GM21825 (cell line): ENCODE results near the gene CUEDC2.
A peak's percentile ranks its signal among the peaks of the same experiment; 100 is the strongest.

Source experiments
- ATAC-seq: cut with Tn5 transposase; IDR thresholded peaks from one replicate; pipeline ENCODE4 v1.9.1; 2021; ENCODE audit warnings: mild to moderate bottlenecking, moderate library complexity; ENCODE audit not compliant: unreplicated experiment

Gene CUEDC2

DNA sequence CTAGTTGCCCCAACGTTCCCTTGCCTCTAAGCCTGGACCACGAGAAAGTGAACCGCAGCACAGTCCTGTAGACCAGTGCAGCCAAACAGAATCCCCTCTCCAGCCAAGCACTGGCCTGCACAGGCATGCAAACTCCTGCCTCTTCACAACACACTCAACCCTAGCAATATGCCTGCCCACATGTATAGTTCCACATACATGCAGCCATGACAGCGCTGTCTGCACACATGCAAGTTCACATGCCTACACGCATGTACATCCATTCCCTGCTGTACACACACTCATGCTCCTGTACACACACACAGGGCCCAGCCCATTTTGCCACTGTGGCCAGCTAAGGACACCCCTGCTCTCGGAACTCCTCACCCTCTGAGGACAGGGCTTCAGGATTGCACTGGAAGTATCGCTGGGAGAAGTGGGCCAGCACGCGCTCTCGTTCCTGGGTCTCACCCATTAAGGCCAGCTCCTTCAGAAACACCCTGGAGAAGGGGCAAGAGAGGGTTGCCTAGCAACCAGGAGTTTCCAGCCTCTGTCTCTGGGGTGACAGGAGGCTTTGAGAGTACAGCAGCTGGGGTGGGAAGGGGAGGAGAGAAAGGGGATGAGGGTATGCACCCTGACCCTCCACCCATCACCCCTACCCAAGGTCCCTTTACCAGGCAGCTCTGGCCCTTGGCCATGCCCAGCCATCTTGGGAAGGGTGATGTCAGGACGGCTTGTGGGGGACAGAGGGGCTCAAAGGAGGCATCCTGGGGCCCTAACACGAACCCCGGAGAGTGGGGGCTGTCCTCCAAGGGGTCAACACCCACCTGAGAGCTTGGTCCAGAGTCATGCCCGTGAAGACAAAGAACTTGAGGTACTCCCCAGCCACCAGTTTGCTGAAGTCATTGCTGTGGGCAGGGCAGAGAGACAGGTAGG is 20.8 kb downstream of the CUEDC2 start:
- ATAC-seq: no peak

DNA sequence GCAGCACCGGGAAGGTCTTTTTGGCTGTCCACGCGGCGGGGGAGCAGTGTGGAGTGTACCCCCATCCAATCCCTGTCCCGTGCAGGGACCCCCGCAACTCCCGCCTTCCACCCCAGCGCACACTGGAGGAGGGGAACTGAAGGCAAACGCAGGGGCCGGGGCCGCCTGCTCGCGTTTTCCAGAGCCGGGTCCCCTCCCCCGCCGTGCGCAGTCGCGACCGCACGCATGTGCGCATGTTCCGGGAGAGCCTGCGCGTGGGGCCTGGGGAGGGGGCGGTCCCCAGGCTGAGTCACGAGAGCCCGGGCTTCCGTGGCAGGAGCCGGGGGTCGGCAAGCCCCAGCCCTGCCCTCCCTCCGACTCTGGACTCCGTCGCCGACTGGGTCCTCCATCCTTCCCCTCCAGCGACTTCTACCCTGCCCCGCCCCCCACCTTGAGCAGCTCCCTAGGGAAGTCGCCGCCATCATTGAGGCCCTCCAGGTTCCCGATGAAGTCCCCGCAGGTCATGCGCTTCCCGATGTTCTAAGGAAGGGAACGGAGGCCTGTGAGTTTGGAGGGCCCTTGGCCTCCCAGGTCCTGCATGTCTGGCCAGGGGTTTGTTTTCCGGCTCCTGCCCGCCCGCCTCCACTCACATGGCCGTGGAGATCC is 21.8 kb downstream of the CUEDC2 start:
- ATAC-seq: no peak

GRCh38 chr10:102409604-102410428 is 22.6 kb downstream of the CUEDC2 start:
- no peak for ATAC-seq

DNA sequence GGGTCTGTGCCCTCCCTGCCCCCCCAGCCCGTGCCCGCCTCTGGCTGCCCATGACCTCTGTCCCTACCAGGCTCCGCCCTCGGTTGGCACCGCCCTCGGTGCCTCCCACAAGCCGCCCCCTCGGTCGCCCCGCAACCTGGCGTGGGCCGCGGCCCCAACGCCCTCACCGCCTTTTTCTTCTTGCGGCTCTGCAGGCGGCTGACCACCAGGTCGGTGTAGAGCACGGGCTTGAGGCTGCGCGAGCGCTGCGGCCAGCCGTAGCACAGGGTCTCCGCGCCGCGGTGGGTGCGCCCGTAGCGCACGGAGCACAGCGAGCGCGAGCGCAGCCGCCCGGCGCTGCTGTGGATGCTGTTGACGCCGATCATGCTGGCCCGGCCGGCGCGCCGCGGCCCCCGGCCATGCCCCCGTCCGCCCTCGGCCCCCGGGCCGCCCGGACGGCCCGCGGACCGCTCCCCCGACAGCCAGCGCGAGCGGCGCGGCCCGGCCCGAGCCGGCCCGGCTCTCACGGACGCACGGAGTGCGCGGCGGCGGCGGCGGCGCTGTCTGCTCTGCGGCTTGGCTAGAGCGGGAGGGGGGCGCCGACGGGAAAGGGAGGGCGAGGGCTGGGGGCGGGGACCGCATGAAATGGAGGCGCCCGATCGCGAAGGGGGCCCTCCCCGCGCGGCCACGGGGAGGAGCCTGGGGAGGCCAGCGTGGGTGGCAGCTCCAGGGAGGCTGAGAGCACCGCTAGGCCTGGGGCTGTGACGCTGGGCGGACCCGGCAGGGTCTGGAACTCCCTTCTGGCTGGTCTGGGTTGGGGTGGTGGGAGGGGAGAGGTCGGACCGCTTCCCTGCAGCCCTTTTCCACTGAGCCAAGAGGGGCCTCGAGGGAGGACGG is 23.4 kb downstream of the CUEDC2 start:
- ATAC-seq: no peak

DNA sequence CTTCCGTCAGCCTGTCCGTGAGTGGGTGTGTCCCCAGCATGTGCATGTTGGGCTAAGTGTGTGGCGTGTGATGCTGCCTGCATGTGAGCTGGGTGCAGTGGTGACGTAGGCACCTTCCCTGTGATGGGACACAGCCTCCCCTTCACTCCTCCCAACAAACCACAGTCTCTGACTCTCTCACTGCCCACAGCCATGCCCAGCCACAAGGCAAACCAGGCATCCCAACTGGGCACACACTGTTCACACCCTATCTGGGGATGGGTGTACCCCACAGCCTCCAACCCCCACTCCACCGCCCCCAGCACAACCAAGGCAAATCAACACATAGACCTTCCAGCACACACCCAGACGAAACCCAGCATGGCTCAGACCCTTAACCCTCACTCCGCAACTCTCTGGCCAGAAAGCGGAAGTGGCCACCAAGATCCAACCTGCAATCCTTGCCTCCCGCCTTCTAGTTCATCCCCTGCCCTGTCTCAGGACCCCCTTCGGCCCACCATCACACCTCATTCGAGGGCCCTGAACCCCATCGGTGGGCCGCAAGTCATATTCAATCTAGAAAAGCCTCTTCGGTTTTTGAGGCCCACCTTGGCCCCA is 24.1 kb downstream of the CUEDC2 start:
- no peak for ATAC-seq

DNA sequence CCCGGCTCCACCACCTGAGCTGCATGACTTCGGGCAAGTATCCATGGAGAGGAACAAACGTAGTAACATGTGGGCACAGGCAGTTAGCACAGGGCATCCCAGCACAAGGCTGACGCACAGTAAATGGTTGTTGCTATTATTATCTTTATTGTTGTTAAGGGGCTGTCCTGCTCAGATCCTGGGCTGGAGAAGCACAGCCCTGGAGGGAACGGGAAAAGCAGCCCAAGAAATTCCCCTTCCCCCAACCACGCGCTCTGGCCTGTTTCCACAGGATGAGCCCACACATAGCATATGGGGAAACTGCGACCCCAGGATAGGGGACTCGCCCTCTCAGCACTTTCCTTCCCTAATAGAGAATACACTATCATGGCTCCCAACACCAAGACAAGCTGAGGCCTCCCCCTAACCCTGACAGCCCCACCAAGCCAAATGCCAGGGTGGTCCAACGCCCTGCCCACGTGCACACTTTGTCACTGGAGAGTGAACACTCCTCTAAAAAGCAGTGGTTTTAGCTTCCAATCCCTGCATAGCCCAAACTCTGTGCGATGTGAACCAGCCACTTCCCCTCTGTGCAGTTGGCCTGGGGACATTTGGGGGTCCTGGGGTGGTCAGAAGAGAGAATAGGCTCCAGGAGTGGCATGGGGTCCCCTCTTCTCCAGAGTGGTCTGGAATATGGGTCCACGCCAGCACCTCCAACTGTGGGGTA is 24.8 kb downstream of the CUEDC2 start:
- no peak for ATAC-seq

DNA sequence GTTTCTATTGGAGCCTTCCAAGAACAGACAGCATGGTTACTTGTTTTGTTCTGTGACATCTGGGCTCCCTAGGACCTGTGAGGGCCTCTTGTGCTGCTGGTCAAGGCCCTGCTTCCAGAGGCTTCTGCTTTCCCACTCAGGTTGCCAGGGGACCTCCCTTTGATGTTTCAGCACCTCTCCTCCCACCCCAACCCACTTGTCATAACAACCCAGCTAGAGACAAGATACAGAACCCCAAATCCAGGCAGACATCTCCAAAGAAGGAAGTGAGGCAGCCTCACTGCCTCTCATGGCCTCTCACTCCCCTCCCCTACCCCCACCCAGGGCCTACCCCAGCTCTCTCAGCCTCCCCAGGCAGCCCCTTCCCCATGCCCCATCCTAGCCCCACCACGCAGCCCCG is 25.6 kb downstream of the CUEDC2 start:
- no peak for ATAC-seq

DNA sequence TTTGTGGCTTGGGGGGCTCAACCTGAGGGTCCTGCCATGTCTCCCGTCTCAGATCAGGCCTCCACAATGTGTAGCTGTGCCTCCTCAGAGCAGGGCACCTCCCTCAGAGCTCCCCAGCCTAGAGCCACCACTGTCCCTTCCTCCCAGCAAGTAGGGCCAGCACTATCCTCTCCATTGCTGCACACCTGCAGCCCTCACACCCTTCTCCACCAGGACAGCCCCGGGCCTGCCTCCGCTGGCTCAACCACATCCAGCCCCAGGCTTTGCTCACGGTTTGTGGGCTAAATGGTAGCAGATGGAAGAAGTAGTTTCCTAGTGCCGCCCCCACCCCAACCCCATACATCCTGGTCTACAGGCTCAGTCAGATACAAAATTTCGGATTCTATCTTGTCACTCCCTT is 26.7 kb downstream of the CUEDC2 start:
- no peak for ATAC-seq

DNA sequence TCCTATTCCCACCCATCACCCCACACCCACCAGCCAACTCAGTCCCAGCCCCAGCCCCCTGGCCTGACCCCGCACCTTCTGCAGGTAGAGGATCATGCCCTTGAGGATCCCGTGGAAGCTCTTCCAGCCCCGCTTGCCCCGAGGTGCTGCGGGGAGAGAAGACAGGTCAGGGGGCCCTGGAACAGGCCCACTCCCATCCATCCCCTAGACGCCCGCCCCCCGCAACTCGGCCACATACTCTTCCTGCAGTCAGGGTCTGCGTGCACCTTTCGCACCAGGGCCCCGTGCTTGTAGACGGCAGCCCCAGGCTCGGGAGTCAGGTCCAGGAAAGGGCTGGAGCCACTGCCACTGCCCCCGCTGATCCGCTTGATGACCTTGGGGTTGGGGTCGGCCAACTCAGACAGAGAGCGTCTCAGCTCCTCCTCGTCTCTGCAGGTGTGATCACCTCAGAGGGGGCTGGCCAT is 27.2 kb downstream of the CUEDC2 start:
- ATAC-seq: no peak

DNA sequence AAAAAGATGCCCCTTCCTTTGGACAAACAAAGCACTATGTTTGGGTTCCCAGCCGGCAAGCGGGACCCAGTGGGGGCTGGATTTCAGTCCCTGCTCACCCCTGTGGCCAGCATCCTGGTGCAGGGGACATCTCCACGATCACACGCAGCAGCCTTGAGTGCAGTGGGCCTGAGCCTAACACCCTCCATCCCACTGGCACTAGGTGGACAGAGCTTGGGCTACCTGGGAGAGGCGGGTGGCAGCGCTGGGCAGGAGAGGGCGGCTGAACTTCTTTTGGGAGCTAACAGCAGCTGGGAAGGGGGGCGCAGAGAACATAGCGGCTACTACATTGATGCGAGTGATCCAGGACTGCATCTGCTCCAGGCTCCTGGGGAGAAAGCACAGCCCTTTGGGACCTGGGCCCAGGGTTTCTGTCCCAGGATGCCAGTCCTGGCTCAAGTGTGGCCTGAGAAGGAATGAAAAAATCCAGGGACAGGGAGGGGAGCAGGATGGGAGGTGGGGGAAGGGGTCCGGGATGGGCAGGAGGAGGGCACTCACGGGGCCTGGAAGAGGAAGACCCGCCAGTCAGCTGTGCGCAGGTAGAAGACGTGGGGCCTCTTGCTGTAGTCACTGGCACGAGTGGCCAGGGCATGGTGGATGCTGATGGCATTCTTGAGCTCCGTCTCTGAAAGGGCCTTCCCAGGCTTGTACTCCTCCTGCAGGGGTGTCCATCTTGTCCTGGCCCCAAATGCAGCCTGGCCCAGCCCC is 27.8 kb downstream of the CUEDC2 start:
- no peak for ATAC-seq

DNA sequence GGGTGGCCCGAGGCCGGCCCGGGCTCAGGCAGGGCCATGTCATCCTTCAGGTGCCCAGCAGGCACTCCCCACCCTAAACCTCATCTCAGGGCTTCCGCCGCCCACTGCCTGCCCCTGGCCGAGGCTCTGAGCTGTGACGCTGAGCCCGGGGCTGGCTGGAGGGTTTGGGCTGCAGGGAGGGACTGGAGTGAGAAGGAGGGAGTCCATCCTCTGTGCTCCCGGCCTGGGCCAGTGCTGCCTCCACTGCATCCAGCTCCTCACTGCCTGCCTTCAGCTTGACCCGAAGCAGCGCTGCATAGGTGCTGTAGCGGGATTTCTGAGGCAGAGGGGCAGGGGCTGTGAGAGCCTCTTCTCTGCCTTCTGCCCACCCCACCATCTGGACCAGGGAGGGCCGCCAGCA is 29.3 kb downstream of the CUEDC2 start:
- no peak for ATAC-seq

DNA sequence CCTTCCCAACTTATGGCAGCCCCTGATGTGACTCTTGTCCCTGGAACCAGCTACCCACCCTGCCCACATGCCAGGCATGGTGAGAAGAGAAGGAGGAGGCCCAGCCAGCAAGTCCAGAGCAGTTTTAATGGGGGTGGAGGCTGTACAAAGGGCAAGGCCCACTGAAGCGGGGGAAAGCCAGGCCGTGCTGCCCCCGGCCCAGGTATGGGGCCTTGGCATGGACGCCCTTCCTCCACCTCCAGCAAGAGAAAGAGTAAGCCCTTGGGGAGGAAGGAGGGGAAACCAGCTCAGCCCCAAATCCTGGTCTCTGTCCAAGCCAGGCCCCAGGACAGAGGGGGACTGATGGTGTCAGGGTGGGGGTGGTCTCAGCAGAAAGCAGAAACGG is 29.9 kb downstream of the CUEDC2 start:
- ATAC-seq: no peak

DNA sequence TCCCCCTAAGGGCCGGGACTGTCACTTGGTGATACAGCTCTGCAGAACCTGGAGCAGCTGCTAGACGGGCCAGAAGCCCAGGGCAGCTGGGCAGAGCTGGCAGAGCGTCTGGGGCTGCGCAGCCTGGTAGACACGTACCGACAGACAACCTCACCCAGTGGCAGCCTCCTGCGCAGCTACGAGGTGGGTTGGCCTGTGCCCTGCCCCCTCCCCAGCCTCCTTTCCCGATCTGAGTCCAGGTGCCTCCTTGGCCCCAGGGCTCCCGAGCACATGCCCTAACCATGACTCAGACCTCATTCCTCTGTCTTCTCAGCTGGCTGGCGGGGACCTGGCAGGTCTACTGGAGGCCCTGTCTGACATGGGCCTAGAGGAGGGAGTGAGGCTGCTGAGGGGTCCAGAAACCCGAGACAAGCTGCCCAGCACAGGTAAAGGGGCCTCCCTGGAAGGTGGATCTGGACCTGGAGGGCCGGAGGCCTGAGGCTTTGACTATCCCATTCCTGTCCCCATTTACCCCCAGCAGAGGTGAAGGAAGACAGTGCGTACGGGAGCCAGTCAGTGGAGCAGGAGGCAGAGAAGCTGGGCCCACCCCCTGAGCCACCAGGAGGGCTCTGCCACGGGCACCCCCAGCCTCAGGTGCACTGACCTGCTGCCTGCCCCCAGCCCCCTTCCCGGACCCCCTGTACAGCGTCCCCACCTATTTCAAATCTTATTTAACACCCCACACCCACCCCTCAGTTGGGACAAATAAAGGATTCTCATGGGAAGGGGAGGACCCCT is 30.5 kb downstream of the CUEDC2 start:
- ATAC-seq: no peak

- ATAC-seq: no peak
Measured at GRCh38 chr10:102401342-102401654, 31.1 kb downstream of the CUEDC2 start.

DNA sequence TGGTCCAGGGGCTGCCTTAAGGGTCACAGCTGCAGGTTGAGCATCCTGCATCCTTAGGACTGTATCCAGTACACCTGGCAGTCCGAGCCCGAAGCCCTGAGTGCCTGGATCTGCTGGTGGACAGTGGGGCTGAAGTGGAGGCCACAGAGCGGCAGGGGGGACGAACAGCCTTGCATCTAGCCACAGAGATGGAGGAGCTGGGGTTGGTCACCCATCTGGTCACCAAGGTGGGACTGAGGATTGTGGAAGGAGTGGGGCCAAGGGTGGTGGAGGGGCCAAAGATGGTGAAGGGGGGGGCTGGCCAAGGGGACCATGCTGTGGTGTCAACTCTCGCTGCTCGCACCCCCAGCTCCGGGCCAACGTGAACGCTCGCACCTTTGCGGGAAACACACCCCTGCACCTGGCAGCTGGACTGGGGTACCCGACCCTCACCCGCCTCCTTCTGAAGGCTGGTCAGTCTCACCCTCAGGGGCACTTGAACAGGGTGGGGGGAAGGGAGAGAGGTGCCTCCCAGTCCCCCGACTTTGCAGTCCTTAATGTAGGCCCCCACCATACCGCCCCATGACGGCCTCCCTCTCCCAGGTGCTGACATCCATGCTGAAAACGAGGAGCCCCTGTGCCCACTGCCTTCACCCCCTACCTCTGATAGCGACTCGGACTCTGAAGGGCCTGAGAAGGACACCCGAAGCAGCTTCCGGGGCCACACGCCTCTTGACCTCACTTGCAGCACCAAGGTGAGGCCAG is 31.6 kb downstream of the CUEDC2 start:
- ATAC-seq: no peak

DNA sequence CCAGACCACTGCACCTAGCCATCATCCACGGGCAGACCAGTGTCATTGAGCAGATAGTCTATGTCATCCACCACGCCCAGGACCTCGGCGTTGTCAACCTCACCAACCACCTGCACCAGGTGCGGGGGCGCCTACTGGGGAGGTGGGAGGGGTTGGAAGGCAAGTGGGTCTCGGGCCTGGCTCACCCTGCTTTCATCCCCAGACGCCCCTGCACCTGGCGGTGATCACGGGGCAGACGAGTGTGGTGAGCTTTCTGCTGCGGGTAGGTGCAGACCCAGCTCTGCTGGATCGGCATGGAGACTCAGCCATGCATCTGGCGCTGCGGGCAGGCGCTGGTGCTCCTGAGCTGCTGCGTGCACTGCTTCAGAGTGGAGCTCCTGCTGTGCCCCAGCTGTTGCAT is 32.3 kb downstream of the CUEDC2 start:
- no peak for ATAC-seq

DNA sequence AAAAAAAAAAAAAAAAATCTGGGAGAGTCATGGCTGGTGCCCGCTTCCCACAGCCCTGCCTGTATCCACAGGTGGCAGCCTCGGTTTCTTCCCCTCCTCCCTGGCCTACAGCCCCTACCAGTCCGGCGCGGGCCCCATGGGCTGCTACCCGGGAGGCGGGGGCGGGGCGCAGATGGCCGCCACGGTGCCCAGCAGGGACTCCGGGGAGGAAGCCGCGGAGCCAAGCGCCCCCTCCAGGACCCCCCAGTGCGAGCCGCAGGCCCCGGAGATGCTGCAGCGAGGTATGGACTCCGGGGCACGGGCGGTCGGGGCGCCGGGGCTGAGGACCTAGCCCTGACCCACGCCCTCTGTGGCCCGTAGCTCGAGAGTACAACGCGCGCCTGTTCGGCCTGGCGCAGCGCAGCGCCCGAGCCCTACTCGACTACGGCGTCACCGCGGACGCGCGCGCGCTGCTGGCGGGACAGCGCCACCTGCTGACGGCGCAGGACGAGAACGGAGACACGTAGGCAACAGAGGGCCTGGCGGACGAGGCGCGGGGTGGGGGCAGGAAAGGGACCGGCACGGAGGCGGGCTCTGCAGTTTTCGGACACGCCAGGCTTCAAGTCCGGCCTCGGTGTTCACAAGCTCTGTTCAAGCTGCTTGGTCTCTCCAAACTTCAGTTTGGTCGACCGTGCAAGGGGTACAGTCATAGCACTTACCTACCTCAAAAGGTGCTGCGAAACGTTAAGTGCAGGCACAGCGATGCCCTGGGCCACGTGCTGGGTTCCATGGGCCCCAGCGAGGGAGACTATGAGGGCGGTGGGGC is 33.0 kb downstream of the CUEDC2 start:
- peak; percentile 40 for ATAC-seq
